Measurements from ENCODE around the gene MCM9.
"Not testable (repeated sequence)": the region's sequence is repeated elsewhere in the genome, so short reads cannot be mapped to it uniquely, and the experiment has no call there.

MCM9 gene

DNA sequence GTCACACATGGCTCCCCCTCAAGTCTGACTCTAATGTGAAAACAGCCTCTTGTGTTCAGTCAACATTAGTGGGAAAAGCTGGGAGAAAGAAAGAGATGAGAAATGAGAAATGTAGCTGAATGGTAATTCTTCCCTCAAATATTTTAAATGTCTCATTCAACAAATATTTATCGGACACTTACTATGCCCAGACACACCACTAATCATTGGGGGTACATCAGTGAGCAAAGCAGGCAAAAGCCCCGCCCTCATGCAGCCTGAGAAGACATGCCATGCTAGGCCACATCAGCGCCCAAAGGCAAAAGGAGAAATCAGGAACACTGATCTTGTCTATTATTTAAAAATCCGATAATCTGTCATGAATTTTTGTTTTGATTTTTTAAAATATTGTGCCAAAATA, 130.9 kb downstream of the MCM9 start:
- no peak overlapping the region for H3K4me3 ChIP-seq (ENCODE audit: low read depth, low read length)

DNA sequence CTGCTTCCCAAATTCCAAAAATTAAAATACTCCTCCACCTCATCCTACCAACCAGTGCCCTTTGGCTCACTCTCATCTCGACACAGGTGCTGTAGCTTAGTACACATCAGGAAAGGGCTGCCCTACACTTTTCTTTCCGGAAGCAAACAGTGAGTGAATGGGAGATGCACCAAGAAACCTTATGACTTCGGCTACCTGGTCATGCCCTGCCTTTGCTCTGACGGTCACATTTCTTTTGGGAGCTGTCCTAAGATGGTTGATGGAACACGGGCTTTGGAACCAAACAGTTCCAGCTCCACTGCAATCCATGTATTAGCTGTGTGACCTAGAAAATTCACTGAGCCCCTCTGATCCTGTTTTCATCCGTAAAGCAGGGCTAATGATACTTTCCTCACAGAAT, 133.7 kb downstream of the MCM9 start:
- no peak overlapping the region for H3K4me3 ChIP-seq (ENCODE audit: low read depth, low read length)

DNA sequence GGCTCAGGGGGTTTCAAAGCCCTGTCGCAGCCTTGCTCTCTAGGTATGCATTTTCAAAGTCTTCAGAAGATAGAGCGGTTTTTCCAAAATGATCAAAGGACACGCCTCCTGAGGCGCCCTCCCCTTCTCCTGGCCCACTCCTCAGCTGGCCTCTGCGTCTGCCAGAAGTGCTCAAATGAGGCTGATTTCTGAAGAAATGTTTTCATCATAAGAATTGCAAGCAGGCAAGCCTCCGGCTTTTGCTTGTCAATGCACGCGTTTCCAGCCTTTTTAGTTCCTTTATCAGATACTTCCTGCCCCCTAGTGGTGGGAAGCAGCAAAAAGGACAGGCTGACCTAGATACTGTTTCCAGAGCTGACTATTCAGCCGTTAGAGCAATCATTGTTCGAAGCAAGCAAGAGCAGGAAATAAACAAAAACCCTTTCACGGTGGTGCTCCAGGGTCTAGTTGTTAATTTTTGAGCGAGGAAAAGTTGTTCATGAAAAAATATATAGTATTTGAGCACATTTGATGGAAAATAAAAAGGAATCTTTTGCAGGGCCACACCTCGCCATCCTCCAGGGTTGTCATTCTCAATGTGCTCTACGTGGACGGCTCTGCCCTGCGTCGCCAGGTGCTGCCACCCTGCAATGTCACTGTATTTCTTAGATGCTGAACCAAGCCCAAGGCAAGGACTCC, 134.4 kb downstream of the MCM9 start:
- H3K4me3 ChIP-seq (ENCODE audit: low read depth, low read length) = no peak overlapping the region

DNA sequence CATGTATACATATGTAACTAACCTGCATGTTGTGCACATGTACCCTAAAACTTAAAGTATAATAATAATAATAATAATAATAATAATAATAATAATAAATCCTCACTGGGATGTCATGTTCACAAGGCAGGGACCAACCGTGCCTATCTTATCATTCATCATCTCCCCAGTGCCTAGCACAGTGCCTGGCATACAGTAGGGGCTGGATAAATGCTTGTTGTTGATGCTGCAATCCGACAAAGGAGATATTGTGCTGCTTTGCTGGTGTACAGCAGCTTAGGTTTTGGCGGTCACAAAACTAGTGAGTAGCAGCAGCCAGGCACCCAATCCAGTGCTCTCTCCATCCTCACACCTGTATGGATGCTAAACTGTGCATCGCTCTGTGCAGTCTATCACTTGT, 135.1 kb downstream of the MCM9 start:
- no peak overlapping the region for H3K4me3 ChIP-seq (ENCODE audit: low read depth, low read length)

DNA sequence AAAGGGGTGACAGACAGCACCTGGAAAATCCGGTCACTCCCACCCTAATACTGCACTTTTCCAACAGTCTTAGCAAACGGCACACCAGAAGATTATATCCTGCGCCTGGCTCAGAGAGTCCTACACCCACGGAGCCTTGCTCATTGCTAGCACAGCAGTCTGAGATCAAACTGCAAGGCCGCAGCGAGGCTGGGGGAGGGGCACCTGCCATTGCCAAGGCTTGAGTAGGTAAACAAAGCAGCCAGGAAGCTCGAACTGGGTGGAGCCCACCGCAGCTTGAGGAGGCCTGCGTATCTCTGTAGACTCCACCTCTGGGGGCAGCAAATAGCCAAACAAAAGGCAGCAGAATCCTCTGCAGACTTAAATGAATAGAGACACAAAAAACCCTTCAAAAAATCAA, 138.4 kb downstream of the MCM9 start:
- not testable (repeated sequence) for H3K4me3 ChIP-seq (ENCODE audit: low read depth, low read length)

DNA sequence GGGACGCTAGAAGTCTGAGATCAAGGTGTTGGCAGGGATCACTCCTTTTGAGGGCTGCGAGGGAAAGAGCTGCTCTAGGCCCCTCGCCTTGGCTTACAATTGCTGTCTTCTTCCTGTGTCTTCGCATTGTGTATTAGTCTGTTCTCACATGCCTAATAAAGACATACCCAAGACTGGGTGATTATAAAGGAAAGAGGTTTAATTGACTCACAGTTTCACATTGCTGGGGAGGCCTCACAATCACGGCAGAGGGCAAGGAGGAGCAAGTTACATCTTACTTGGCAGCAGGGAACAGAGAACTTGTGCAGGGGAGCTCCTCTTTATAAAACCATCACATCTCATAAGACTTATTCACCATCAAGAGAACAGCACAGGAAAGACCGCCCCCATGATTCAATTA, 143.5 kb downstream of the MCM9 start:
- H3K4me3 ChIP-seq (ENCODE audit: low read depth, low read length) = no peak overlapping the region

DNA sequence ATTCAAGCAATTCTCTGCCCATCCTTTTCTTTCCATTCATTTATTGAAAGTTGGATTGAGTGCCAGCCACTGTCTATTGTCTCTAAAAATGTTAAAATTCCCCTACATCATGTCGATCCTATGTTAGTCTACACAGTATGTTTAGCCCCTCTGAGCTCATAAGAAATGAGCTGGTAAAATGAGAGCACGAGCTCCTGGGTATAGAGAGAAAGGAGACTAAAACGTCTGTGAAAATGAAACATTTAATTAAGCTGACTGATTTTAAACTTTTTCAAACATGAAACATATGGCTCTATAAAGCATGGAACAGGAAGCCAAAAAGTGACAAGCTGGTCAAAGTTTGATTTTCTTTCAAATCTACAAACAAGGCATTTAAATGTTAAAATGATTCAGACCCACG, 145.0 kb downstream of the MCM9 start:
- no peak overlapping the region for H3K4me3 ChIP-seq (ENCODE audit: low read depth, low read length)

DNA sequence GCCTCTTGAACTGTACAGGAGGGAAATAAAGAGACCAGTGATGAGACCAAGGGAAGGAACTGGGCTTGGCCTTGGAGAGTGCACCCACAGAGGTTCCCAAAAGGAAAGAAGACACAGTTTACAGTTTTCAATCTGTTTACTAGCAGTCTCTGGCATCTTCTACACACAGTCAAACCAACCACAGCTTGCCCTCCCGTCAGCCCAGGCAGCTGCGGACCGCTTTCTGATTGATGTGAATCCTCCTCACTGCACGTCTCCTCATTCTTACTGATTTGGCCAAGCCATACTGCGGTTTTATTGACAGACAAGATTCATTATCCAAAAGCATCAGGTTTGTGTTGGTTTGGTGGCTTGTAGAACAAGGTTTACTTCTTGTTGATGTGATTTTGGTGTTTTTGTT, 145.5 kb downstream of the MCM9 start:
- H3K4me3 ChIP-seq (ENCODE audit: low read depth, low read length) = no peak overlapping the region

DNA sequence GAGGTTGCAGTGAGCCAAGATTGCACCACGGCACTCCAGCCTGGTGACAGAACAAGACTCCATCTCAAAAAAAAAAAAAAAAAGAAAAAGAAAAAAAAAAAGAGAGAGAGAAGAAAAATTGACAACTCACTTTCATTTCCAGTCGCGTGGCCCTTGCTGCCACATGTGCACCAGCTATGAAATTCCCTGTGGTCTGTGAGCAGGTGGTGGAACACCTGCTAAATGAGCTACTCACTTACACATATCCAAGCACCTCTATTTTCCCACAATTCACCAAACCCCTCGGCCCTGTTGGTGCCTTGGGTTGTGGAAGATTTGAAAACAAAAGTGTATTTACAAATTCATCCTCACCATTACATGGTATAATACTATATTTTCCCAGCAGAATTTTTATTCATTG, 146.3 kb downstream of the MCM9 start:
- H3K4me3 ChIP-seq (ENCODE audit: low read depth, low read length) = no peak overlapping the region

DNA sequence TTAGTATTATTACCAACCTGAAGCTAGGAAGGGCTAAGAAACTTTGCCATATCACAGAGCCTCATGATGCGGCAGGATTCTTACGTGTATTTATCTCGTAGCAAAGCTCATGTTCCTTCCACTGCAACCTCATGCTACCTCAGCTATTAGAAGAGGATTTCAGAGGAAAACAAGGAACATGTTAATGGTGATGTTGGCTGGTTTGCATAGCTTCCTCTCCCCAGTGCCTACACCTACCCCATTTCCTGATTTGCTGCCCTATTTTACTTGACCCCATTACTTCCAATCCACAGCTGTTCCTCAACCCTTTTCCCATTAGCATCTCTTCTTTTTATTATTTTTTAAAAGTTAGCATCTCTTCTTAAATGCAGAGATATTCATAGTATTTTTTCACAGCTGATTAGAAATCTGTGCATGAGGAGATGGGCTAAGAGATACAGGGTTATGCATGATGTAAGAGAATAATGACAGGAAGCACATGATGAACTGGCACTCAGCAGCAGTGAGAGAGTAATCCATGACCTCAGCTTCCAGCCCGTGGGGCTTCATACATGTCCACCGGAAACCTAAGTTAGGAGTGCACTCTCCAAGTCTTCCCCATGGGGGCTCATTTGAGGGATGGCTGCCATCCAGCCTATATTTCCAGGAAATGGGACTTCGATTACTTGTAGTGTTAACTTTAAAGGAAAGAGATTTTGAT, 147.1 kb downstream of the MCM9 start:
- no peak overlapping the region for H3K4me3 ChIP-seq (ENCODE audit: low read depth, low read length)

DNA sequence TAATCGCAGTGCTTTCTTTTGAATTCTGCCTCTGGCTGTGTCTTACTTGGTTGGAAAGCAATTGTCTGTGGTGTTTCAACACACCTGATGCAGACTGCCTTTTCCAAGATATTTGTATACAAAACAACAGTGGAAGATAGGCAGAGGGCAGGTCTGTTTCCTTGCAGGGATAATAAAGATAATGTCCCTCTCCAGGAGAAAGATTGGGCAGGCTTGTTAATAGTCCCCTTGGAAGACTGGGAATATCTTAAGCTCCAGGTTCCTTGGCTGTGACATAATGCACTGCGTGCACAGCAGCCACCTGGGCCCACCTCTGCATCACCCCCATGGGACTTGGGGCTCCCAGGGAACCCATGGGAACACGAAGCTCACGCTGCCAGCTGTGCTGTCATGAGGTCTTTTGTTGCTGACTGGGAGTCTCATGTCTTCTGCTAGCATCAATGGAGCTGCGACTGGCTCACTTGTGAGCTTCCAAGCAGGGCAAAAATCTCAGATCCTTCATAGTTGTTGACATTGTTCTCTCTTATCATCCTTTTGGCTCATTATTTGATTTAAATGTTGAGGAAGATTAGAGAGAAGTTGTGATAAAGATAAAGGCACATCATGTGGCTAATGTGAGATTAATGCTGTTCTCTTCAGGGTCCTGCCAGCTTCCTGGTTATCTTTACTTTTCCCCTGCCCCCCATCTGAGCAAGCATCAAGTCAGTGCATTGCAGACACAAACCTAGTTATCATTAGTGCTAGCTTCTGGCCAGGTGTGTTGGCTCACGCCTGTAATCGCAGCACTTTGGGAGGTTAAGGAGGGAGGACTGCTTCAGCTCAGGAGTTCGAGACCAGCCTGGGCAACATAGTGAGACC, 148.1 kb downstream of the MCM9 start:
- no peak overlapping the region for H3K4me3 ChIP-seq (ENCODE audit: low read depth, low read length)

DNA sequence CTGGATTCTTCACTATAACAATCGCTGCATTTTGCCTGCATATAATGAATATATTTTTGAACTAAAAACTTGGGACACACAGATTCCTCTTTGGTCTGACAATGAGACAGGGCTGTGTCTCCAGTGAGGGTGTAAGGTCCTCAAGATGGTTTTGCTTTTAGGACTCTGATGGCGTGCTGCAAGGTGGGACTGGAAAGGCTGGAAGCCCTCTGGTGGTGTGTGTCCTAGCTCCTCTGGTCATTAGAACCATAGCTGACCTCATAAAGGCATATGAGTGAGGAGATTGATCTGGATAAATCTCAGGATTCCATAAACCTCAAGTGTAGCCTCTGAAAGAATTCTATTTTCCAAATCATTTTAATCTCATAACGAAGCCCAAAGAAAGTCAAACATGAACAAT, 149.4 kb downstream of the MCM9 start:
- H3K4me3 ChIP-seq (ENCODE audit: low read depth, low read length) = no peak overlapping the region

DNA sequence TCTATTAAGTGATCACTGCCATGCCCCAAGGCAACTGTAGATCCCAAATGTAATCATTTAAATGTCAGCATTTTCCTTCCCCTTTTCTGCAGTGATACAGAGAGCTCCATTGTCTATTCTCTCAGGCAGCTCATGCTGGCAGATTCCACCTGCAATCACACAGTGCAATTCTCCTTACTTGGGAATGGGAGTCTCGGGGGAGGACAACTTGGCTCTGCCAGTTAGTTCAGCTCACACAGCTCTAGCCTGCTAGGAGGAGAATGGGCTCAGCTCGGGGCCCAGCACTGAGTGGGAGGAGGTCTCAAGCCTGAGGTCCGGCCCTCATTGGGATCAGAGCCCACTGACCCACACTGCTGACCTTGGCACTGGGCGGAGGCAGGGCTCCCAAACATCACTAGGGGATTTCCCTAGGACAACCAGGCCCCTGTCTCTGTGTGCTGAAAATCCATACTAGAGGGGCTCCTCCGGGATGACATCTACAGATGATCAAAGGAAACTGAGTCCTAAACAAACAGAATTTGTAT, 150.3 kb downstream of the MCM9 start:
- H3K4me3 ChIP-seq (ENCODE audit: low read depth, low read length) = no peak overlapping the region

DNA sequence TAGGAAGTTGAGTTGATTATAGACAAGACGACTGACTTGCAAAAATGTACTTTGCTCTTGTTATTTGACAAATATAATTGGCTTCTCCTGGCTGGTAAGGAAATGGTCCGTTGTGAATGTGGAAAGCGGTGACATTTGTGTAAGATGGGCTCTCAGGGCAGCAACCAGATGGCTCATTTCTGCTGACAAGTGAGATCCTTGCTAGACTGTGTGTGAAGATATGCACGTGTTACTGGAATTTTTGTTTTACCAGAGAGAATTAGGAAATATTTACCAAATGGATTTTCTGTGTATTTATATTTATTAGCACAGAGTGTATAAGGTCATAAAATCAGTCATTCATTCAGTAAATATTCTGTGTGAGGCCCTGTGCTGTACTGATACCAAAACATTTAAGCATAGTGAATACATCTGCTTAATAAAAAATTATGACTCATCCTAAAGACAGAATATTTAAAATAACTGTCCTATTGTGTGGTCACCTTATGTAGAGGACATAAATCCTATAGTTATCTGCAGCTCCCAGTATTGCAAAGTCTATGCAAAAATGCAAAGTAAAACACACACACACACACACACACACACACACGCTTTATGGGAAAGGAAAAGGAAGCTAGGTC, 150.9 kb downstream of the MCM9 start:
- no peak overlapping the region for H3K4me3 ChIP-seq (ENCODE audit: low read depth, low read length)

DNA sequence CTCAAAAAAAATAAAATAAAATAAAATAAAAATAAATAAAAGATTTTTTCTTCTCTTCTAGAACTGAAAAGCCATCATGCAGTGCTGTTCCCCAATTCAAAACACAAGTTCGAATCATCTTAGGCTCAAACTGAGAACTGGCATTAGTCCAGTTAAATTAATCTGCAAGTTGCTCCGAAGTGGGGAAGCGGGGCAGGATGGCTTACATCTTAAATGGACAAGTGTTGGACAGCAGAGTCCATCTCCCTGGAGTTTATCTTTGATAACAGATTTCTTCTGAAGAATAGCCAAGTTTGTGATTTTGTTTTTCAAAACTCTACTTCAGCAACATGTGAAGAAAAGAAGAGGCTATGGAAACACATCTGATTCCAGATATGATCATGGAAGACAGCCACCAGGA, 152.3 kb downstream of the MCM9 start:
- no peak overlapping the region for H3K4me3 ChIP-seq (ENCODE audit: low read depth, low read length)

DNA sequence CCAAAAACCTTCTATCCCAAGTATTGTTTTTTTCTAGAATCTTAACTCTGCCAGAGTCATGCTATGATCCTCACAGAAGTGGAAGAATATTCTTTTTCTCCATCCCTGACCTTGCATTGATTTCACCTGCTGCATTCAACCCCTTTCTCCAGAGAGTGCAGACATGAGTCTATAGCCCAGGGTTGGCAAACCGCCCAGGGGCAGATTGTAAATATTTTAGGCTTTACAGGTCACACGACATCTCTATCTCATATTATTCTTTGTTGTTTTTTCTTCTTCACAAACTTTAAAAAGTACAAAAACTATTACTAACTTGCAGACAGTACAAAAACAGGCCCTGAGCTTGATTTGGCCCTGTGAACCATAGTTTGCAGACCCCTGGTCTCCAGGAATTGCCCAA, 153.1 kb downstream of the MCM9 start:
- no peak overlapping the region for H3K4me3 ChIP-seq (ENCODE audit: low read depth, low read length)

DNA sequence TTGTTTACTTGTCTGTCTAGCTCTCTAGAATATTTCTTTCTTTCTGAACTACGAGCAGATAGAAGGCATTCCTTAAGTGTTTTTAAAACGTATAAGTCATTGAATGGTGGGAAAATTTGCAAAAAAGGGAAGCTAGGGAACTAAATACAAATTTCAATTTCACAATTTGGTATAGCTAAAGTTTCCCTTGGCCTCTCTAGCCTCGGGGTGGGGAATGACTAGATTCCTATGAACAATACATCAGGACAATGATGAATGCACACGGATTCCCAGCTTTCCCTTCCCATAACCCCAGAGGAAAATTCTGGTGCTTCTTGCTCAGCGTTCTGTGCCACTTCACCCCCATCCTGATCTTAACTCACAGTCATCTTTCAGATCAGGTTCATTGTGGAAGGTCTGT, 154.3 kb downstream of the MCM9 start:
- no peak overlapping the region for H3K4me3 ChIP-seq (ENCODE audit: low read depth, low read length)

DNA sequence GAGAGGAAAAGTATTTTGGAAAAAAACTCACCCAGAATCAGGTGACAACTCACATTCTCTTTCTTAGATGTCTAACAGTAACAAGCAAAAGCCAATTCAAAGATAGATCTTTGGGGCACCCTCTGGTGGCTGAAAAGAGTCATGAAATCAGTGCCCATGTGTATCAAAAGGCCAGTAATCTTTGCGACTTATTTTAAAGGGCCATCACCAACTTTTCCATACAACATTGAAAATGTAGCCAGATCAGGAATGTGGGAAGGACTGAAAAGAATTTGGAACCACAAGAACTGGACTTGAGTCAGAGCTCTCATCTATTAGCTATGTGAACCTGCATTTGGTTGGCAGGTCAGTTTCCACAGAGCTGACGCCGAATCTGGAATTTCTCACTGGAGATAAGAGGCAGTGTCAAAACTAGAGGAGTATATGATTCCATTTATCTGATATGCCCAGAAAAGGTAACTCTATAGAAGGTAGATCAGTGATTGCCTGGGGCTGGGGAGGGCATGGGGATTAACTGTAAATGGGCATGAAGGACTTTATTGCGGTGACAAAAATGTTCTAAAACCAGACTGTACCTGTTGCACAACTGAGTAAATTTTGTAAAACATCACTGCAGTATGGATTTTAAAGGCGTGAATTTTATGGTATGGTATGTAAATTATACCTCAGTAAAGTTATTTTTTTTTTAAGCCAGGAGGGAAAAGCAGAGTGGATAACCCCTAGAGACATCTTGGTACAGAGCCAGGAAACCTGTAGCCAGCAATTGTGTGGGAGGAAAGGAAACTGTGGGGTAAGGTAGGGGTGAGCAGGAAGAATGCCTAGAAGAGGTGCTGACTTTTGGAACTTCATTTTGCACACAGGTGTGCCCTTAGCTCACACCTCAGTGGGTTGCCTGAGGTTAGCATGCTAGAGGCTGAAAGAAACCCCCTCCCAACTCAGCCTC, 158.1 kb downstream of the MCM9 start:
- H3K4me3 ChIP-seq (ENCODE audit: low read depth, low read length) = no peak overlapping the region

DNA sequence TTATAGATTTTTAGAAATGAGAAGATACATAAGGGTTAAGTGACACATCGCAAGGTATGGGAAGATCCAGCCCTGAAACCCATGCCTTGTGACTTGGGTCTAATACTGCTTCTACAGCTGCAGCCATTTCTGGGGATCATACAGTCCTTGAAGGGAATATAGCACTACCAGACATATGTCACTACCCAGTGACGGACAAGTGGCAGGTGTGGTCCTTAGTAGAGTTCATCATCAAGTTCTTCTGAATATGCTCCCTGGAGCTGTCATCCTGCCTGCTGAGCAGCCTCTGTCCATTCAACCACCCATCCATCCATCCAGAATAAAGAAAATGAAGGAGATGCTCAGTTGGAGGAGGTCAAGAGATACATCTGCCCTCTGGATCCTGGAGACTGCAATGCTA, 159.6 kb downstream of the MCM9 start:
- H3K4me3 ChIP-seq (ENCODE audit: low read depth, low read length) = no peak overlapping the region

DNA sequence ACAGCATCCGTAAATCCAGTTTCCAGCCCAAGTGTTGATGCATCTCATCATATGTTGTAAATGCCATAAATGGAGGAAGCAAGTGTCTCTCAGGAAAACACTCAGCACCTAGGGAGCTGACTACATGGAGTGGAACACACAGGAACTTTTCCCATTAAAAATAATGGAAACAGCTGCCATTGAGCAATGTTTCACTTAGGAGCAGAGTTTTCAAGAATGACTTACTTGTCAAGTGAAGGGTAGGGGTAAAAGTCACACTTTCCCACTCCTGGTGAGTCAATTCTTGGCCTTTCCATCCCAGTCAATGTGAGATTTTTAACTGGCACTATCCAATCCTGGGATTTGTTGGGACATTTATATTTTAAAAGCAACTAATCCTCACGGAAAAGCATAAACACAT, 160.4 kb downstream of the MCM9 start:
- no peak overlapping the region for H3K4me3 ChIP-seq (ENCODE audit: low read depth, low read length)
